Ishikawa (cell line): ENCODE results near the gene NSD2.

Source experiments
- CEBPB ChIP-seq: IDR thresholded peaks from 2 replicates; pipeline ENCODE4 v1.6.1; 2012
- CREB1 ChIP-seq: IDR thresholded peaks from 2 replicates; pipeline ENCODE4 v1.6.1; 2012; ENCODE audit warnings: low read depth
- EGR1 ChIP-seq: IDR thresholded peaks from 2 replicates; pipeline ENCODE4 v1.6.1; 2012
- EP300 ChIP-seq: IDR thresholded peaks from 2 replicates; pipeline ENCODE4 v1.6.1; 2012; ENCODE audit warnings: borderline replicate concordance
- FOXM1 ChIP-seq: IDR thresholded peaks from 2 replicates; pipeline ENCODE4 v1.6.1; 2012; ENCODE audit warnings: low read depth, borderline replicate concordance
- MAX ChIP-seq: IDR thresholded peaks from 2 replicates; pipeline ENCODE4 v1.6.1; 2012
- NFIC ChIP-seq: IDR thresholded peaks from 2 replicates; pipeline ENCODE4 v1.6.1; 2012
- RAD21 ChIP-seq: IDR thresholded peaks from 2 replicates; pipeline ENCODE4 v1.6.1; 2012; ENCODE audit warnings: low read depth
- REST ChIP-seq: IDR thresholded peaks from 2 replicates; pipeline ENCODE4 v1.6.1; 2012; ENCODE audit warnings: low read depth, mild to moderate bottlenecking
- TAF1 ChIP-seq: IDR thresholded peaks from 2 replicates; pipeline ENCODE4 v1.6.1; 2012; ENCODE audit warnings: low read depth, mild to moderate bottlenecking
- TCF12 ChIP-seq: IDR thresholded peaks from 2 replicates; pipeline ENCODE4 v1.6.1; 2012; ENCODE audit warnings: low read depth
- TEAD4 ChIP-seq: IDR thresholded peaks from 2 replicates; pipeline ENCODE4 v1.6.1; 2012
- USF1 ChIP-seq: IDR thresholded peaks from 2 replicates; pipeline ENCODE4 v1.6.1; 2012
- YY1 ChIP-seq: IDR thresholded peaks from 2 replicates; pipeline ENCODE4 v1.6.1; 2012; ENCODE audit warnings: low read depth
- ZBTB7A ChIP-seq: IDR thresholded peaks from 2 replicates; pipeline ENCODE4 v1.6.1; 2012; ENCODE audit warnings: low read depth

Gene NSD2

GRCh38 chr4:1985294-1985693 lies 114.1 kb downstream of the NSD2 start:
- TF ChIP-seq REST (no peak), EGR1 (no peak), CREB1 (no peak), FOXM1 (no peak), EP300 (no peak), RAD21 (no peak), CEBPB (no peak), NFIC (no peak), YY1 (no peak), ZBTB7A (no peak), MAX (no peak), TCF12 (no peak), TAF1 (no peak), USF1 (no peak), TEAD4 (no peak)

- TF ChIP-seq REST (no peak), ZBTB7A (no peak), RAD21 (no peak), MAX (no peak), EGR1 (no peak), CEBPB (no peak), USF1 (no peak), NFIC (no peak), TAF1 (no peak), TEAD4 (no peak), TCF12 (no peak), FOXM1 (no peak), CREB1 (no peak), YY1 (no peak), EP300 (no peak)
These were observed 114.8 kb downstream of the NSD2 start for GRCh38 chr4:1985780-1986577.

- no peak for TF ChIP-seq CREB1
- TF ChIP-seq REST, result no peak
- no peak for TF ChIP-seq MAX
- TF ChIP-seq YY1, result no peak
- TF ChIP-seq USF1, result no peak
- no peak for TF ChIP-seq CEBPB
- TF ChIP-seq ZBTB7A, result no peak
- TF ChIP-seq FOXM1, result no peak
- no peak for TF ChIP-seq NFIC
- TF ChIP-seq EGR1, result no peak
- TF ChIP-seq TEAD4, result no peak
- TF ChIP-seq TAF1, result no peak
These were observed 115.5 kb downstream of the NSD2 start for GRCh38 chr4:1986578-1987210.
